D341Med (cell line): Measurements from ENCODE around the gene PSD2.

Experiments used
- DNase-seq: peaks from one replicate; pipeline ENCODE4 v3.0.0; 2012; ENCODE audit warnings: low spot score

Gene PSD2

DNA sequence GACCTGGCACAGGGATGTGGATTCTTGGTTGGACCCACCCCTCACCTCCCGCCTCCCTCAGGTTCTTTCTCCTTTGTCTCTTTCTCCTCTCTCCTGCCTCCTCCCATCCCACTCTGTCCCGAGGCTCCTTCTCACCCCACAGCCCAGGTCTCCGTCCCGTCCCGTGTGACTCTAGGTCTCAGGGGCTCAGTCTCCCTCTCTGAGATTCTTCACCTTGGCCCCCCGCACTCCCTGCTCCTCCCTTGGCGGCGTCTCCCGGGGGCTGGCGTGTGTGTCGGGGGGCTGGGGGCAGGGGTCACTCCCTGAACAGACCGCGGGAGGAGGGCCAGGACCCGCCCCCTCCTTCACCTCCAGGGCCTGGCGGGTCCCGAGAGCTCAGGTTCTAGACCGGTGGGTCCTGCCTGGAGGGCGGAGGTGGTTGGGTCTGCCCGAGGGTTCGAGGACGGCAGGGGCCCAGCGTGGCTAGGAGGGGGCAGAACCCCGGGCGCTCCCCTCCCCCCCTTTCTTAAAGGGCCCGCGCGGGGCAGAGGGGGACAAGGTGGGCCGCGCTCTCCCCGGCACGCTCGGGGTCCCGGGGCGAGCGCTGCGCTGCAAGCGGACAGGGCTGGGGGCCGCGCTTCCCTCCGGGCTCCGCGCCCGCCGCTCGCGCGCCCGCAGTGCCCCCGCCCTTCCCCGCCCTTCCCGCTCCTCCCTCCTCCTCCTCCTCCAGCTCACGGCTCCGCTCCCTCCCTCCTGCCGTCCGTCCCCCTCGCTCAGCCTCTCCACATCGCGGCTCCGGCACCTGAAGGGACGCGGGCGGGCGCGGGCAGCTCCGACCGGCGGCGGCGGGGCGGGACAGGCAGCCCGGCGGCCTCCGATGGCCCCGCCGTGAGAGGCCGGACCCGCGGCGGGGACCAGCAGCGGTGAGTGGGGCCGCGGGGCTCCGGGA lies at the start of gene PSD2:
Gene PSD2 (plus strand): TSS at position 735 of the 928 bp plus-strand sequence. CDS start 13,633 bp downstream, outside the sequence.
- DNase-seq, result peak; percentile 74

DNA sequence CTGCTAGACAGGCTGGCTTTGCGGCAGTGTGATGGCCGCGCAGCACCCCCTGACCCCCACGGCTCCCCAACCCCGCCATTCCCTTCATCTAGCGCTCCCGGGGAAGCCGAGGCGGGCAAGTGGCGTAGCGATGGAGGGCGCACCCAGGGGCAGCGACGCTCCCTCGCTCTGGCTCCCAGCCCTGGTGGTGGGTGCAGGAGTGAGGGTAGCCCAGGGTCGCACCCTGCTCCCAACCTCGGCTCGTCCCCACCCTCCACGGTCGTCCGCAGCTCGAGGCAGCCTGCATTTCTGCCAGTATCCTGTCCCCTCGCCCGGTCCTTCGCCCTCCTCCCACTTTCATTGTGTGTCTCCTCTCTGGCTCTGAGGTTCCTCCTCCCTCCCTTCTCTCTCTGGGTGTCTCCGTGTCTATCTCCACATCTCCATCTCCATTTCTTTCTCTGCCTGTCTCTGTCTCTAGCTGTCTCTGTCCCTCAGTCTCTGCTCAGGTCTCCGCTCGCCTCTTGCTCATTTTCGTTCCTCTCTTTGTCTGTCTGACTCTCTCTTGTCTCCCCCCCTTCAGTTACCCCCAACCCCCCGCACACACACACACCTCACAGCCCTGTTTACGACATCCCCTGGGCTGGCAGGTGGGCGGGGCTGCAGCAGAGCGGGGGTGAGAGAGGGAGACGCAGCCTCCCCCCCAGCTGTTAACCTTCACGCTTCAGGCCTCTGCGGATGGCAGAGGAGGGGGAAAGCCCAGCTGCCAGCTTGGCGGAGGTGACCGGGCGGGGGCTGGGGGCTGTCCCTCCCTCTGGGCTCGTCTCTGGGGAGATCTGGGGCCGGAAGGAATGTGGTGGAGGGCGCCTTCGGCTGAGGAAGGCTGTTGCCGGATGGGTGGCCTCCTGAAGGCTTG lies 48.7 kb upstream of the PSD2 start:
- peak; percentile 77 for DNase-seq

DNA sequence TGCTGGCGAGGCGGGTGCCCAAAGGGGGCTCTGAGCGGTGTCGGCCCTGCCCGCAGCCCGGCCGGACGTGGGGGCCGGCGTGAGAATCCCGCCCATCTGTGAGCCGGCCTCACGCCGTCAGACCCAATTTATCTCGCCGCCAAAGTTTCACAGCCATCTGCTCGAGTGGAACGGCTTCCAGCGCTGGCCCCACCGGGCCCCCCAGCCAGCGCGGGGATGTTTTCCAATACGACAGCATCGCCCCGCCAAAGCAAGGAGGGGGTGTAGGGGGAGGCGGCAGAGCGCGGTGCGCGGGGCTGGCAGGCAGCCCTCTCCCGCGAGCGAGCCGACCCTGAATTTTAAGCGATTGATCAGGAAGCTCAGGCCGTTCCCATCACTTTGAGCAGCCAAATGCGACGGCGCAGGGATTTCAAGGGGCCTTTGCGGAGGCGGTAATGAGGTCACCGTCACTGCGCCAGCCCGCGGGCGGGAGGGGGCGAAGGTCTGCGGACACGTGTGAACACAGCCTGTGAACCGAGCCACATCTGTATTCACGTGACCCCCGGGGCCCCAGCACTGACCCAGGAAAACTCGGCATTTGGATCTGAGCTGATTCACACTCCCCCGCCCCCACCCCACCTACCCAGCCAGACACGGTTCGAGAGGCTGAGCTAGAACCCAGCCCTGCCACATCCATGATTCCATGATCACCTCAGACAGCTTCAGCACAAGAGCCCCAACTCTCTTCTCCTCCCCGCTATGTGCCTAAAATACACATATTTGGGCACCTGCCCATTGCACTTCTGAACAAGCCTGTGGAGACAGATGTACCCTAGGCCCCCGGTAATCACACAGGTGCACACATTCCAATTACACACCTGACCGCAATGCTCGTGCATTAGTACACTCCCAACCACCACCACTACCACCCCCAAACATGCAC lies 47.8 kb upstream of the PSD2 start:
- peak; percentile 61 for DNase-seq

DNA sequence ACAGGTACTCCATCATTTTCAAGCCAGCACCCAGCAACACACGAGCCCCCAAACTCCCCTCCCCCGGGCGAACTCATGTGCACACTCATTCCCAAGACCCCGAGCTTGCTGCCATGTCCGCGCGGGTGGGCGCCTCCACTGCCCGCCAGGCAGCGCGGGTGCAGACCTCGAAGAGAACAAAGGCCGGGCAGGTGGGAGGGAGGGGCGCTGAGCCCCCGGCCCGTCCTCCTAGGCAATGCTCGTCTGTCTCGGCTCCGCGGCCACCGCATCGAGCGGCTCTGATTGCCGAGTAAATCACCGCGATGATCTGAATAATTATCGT lies 47.1 kb upstream of the PSD2 start:
- DNase-seq, result no peak

DNA sequence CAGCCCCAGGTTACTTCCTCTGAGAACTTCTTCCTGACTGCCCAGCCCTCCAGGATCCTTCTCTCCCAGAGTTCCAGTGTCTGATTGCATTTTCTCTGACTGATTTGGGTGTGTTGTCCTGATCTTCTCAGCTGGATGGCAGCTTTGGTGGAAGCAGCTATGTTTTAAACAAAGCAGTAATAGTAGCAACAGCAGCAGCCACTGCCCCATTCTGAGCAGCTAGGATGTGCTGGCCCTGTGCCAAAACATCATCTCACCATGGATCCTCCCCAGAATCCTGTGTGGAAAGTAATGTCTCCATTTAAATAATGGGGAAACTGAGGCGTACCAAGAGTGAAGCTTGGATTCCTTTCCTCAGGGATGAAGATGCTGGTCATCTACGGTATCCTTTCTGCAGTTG lies 46.4 kb upstream of the PSD2 start:
- DNase-seq, result no peak

DNA sequence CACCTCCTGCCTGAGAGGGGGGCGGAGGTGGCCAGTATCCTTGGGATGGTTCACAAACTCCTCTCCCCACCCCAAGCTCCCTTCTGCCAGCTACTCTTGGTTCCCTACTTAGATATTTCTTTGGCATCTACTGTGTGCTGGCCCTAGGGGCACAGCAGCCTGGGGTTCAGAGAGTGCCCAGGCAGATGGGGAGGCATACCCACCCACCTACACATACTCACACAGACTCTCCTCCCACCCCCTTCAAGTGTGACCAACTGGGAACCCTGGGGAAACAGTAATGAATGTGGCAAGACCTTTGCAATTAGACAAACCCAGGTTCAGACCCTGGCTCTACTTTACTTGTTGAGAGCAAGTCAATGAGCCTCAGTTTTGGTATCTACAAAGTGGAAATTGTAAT lies 44.4 kb upstream of the PSD2 start:
- no peak for DNase-seq

DNA sequence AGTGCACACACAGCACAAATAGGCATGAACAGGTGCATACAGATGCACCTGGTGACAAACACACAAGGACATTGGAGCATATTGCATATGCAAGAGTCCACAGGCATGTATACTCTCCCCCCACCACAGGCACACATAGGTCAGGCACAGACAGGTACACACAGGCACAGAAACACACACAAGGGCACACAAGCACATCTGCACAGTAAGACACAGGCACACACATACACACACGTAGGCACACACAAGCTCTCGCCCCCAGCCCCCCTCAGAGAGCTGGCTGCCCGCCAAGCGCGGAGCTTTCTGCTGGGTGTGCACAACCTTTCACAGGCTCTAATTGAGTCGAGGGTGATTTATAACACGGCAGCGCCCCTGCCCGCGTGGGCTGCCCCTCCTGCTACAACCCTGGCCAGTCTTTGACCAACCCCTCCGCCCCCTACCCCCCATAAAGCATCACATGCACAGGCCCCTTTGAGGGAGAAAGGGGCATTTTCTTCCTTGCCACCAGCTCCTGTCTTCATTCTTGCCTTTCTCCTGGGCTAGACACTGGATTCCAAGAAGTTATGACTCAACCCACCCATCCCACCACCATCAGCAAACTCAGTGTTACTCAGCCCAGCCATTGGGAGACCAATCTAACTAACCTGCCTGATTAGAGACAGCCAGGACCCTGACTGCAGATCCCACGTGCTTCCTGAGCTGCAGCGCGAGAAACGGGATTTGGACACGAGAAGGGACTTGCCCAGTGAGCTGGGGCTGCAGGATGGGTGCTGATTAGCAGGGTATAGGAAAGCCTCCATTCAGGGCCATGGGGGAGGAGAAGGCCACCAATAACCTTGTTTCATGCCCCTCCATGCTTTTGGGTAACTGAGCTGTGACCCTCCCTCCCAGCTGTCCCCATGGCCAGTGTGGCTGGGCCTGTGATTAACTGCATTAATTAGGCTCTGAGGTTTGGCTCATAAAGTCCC lies 42.8 kb upstream of the PSD2 start:
- DNase-seq, result no peak

DNA sequence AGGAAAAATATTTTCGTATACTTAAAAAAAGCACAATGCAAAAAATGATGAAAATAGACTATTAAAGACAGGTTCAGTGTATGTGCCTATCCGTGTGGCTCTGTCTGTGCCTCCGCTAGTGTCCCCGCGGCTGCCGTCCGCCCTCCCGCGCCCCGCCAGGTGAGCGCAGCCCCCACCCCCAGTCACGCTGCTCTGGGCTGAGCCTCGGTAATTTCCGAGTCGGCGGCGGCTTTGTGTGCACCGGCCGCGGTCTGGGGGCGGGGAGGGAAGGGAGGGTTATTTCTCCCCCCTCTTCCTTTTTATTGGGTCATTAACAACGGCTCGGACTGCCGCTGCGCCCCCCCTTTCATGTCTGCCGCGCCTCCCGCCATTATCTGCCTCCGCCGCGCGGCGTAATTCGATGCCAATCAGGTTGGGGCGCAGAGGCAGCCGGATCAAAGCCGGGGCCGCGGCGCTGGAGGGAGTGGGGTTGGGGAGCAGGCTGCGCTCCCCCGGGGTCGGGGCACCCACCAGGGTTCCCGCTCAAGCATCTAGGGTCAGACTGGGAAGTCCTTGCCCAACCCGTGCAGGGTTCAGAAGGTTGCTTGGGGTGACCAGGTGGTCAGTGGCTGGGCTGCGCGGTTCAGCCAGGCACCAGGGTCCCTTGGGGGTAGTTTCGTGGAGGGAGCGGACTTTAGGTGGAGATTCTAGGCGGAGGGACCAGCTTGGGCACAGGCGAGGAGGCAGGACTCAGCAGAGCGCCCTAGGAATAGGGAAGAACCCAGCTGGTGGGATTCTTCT lies 39.5 kb upstream of the PSD2 start:
- DNase-seq, result no peak

DNA sequence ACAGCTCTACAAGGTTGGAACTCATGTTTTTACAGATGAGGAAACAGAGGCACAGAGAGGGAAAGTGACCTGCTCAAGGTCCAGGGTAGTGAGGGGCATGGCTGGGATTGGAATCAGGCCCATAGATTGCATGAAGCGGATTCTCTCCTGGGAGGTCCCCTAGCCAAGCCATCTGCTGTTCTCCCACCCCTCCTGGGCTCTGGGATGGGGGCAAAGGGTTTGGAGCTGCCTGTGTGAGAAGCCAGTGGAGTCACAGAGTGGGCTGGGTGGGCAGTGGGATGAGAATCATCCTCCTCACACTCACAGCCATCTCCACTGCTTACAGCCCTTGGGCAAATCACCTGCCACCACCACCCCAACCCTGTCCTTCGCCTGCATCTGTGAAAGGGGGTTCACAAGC lies 38.6 kb upstream of the PSD2 start:
- no peak for DNase-seq

DNA sequence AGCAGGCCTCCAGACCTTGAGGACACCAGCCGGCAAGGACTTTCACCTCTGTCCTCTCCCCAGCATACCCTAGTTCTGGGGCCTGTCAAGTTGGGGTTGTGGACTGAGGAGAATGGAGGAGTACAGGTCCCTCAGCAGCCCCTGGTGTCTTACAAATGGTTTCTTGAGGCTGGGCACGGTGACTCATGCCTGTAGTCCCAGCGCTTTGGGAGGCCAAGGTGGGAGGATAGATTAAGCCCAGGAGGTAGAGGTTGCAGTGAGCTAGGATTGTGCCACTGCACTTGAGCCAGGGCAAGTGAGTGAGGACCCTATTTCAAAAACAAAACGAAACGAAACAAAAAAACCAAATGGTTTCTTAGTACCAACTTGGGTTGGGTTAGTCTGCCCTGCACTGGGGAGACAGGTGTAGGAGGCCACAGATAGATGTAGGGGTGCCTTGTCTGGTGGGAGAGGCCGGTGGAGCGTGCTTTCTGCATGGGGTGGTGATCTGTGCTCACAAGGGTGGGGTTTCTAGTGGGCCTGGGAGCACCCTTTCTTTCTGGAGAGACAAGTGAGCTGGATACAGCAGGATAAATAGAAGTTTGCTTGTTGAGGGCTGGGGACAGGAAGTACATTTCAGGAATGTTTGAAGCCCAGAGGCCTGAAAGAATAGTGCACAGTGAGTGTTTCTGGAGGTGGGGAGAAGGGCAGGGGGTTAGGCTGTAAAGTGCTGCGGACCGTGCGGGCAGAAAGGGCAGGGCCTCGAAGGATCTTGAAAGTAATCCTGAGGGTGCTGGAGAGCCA lies 37.7 kb upstream of the PSD2 start:
- no peak for DNase-seq

DNA sequence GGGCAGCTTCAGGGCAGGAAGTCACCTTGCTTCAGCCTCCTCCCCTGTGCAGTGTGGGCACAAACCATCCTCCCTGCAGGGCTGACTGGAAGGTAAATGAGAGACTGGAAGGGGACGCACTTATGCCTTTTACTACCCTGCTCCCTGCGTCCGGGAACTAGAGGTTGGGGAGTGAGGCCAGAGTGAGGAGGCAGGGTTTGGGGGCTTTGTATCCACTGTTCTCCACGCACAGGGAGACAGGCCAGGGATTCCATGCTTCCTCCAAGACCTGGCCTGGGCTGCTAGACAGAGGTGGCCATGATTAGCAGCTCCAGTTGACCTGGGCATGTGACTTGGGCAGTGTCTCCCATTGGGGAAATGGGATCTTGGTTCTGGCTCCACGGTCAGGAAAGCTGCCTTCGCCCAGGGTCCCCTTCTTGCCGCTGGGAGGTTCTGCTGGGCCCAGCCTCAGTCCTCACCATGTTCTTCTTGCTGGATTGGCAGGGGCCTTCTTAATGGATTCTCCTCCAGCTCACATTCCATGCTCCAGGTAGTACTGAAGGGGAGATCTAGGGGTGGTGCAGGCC lies 37.0 kb upstream of the PSD2 start:
- no peak for DNase-seq

DNA sequence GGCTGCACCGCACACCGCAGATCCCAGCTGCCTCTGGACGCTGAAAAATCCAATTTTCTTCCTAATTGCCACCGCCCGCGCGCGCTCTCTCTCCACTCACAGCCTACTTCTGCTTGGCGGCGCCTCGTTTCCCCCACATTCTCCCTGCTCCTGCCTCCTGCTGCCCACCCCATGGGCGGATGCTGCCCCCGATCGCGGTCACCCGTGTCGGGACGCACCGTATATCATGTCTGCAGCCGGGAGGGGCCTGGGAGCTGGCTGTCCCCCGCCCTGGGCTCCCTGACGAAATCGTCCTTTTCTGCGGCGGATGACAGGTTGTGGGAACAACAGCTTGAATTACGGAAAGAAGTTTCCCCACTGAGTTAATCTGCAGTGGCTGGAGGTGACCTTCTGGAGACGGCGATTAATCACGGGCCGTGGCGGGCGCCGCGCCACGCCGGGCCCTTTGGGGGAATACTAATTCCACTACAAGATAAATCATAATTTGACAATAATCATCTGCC lies 36.3 kb upstream of the PSD2 start:
- DNase-seq, result no peak

DNA sequence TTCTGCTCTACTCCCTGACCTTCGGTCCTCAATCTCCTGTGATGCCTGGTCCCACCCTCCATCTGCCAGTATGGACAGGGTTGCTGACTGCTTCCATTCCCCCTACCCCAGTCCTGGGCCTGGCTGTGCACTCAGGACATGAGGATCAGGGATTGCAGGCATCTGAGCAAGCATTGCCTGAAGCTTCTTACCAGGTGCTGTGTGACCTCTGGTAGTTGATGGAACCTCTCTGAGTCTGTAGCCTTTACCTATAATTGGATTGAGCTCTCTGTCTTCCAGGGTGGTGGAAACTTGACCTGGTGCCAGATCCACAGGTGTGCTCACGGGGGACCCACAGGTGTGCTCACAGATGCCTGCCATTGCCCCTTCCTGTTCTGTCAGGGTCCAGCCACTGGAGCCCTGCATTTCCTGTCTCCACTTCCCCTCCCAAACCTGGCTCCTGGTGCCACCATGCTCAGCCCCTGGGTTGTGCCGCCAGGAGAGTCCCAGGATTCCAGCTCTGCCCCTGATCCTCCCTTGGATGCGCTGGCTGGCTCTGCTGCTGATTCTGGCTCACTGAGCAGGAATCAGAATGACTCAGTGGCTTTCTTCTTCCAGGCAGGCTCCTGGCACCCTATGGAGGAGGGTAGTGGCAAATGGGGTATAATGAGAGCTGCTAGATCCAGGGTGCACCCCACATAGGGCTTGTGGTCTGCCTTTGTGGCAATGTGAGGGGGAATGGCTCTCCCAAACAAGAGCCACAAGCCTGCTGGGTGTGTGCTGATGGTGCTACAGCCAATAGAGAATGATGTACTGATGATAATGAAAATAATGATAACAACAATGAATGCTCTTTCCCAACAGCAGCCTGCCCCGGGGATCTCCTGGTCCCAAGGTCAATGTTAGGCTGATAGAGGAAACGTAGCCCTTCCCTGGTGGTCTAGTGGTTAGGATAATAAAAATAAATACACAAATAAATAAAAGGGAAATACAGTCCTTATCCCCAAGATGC lies 35.2 kb upstream of the PSD2 start:
- DNase-seq, result no peak

DNA sequence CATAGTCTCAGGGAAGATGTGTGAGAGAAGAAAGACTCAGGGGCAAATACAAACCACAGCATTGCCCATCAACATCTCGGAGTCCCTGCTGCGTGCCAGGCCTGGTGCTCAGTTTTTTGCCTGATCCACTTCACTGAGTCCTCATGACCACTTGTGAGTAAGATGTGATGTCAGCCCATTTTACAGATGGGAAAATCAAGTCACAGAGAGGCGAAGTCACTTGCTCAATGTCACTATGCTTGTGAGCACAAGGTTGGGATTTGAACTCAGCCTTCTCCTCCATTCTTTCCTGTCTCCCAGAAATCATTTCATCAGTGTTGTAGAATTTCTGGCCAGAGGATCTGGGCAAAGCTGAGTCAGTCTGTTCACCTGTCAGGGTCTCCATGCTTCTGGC lies 34.6 kb upstream of the PSD2 start:
- no peak for DNase-seq

DNA sequence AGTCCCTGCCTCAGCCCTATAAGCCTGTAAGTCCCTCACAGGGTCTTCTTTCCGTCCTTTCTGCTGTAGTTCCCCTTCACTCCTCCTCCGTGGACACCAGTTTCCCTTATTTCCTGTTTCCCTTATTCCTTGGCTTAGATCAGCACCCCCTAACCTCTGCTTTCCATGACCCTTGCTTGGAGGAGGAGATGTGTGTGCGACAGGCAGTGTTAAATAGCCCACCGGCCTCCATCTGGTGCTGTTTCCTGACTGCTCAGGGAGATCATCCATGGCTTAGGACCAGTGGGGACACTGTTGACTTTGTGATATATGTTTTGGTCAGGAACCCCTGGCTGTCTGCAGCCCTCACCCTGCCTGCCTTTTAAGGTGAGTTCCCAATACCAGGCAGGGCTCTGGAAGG lies 34.1 kb upstream of the PSD2 start:
- DNase-seq, result no peak

DNA sequence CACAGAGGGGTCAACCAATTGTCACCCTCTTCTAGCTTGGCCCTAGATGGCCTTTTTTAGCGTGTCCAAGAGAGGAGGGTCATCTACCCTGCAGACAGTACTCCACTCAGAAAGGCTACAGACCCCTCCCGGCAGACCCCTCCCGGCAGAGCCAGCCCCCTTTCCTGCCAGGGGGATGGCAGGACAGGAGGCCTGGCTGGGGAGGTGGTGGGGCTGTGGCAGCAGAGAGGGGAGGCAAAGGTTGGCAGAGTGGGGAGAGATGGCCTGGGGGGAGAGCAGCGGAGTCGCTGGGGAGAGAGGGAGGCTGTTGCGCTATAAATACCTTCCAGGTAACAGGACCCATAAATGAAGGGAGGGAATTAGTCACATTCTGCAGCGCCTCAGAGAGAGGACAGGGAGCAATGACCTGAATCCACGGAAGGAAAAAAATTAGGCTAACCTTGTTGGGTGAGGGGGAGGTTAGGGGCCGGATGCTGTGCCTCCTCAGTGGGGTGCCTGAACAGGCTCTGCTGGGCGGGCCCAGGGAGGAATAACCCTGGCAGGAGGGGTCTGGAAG lies 32.9 kb upstream of the PSD2 start:
- DNase-seq, result no peak

DNA sequence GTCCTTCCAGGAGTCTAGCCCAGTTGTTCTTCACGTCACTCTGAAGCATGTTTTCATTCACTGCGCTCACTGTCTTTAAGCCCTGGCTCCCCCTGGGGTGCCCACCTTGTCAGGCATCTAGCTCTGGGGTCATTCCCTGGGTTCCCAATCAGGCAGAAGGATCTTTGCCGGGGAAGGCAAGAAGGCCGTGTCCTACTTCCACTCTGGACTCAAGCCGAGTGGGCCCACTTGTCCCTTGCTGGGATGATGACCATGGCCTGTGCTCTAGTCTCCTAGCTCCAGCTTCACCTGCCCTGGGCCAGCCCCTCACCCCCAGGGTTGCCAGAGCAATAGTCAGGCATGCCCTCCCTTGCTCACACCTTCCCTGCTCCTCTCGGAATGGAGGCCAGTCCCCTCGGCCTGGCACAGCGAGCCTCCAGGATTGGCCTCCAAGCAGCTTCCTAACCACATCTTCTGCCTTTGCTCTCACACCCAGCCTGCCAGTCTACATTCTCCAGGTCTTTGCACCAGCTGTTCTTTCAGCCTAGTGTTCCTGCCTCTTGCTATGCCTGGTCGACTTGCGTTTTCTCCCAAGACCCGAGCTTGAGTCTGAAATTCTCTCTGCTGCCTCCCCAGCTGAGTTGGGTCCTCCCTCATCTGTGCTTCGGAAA lies 32.2 kb upstream of the PSD2 start:
- no peak for DNase-seq
